ENCODE results near the gene ARRB1. TPM values are rescaled to one million over a fixed set of nuclear protein-coding genes. Genes with fewer than 3 reads are reported as not detected.

The ARRB1 gene
- total RNA-seq: 8.9 and 13.2 TPM in 2 replicates

GRCh38 chr11:75351541-75351790, at the start of gene ARRB1:
TSS of gene ARRB1 (minus strand) at chr11:75351661. CDS start at chr11:75351607, 54 bp downstream.

GRCh38 chr11:75399344-75400145, 48.1 kb upstream of the ARRB1 start, which contains the start of gene RPS3:
TSS of gene RPS3 (plus strand) at chr11:75399518. CDS start at chr11:75399548, 30 bp downstream.

GRCh38 chr11:75240311-75241035, 111.0 kb downstream of the ARRB1 start, which contains the start of gene TPBGL:
TSS of gene TPBGL (plus strand) at chr11:75240774. CDS start at chr11:75241050, 276 bp downstream.

Small RNA genes within 50 kb of the gene (small RNA-seq; reads per million reads assigned to genes)
- gene MIR326: not detected
- not detected for gene SNORD15A

Other genes with a start within 250 kb of the ARRB1 start
- under 0.01 TPM in 1 of 2 replicates, not detected in the other for gene SLCO2B1, start 200.6 kb downstream of the ARRB1 start, total RNA-seq
- 0.11 TPM in 1 of 2 replicates, not detected in the other for gene TPBGL, start 110.9 kb downstream of the ARRB1 start, total RNA-seq
- gene RPS3, start 47.9 kb upstream of the ARRB1 start, total RNA-seq: 1,320 and 2,926 TPM in 2 replicates
- gene KLHL35, start 81.5 kb upstream of the ARRB1 start, total RNA-seq: 1.8 and 2.7 TPM in 2 replicates
- 19.2 and 22.1 TPM in 2 replicates for gene GDPD5, start 174.3 kb upstream of the ARRB1 start, total RNA-seq
- 850 and 954 TPM in 2 replicates for gene SERPINH1, start 210.6 kb upstream of the ARRB1 start, total RNA-seq

Data from articular chondrocyte of knee joint (primary cell).